OCI-LY7 (cell line): Measurements from ENCODE around the gene PEX1.

Source experiments
- CTCF ChIP-seq: fragments of 200-600 bp; sonication (generic); conservative IDR thresholded peaks from 2 replicates; pipeline ENCODE4 v1.5.1; 2014; ENCODE audit warnings: mild to moderate bottlenecking, antibody characterized with exemption, low read length, moderate library complexity, mixed read lengths
- EZH2phosphoT487 ChIP-seq: fragments of 200-600 bp; sonication (generic); IDR thresholded peaks from 2 replicates; pipeline ENCODE4 v1.6.1; 2018; ENCODE audit warnings: low read depth, borderline replicate concordance, mild to moderate bottlenecking, mixed run types, antibody characterized with exemption, low read length, moderate library complexity, mixed read lengths

GRCh38 chr7:92506363-92506762 lies 22.0 kb downstream of the PEX1 start:
- TF ChIP-seq CTCF (no peak), EZH2phosphoT487 (no peak)
